ENCODE results near the gene ULBP2.
A peak's percentile ranks its signal among the peaks of the same experiment; 100 is the strongest.
"Not testable (repeated sequence)": the region's sequence is repeated elsewhere in the genome, so short reads cannot be mapped to it uniquely, and the experiment has no call there.

The ULBP2 gene

GRCh38 chr6:149940672-149940982, 1.2 kb upstream of the ULBP2 start:
- no peak for TF ChIP-seq CTCF (IDR thresholded peaks at IDR 0.05; ENCODE audit: control insufficient read depth, insufficient read depth, low read depth, low read length, missing control alignments)
- no peak overlapping the region for H3K4me3 ChIP-seq (ENCODE audit: control insufficient read depth, low read depth, low read length)
- DNase-seq (ENCODE audit: low read depth): no peak

- DNase-seq (ENCODE audit: low read depth): no peak
- H3K4me3 ChIP-seq (ENCODE audit: control insufficient read depth, low read depth, low read length): peak overlapping the region; percentile 98
- no peak for TF ChIP-seq CTCF (IDR thresholded peaks at IDR 0.05; ENCODE audit: control insufficient read depth, insufficient read depth, low read depth, low read length, missing control alignments)
Observed at GRCh38 chr6:149942461-149942829, 631 bp downstream of the ULBP2 start.

DNA sequence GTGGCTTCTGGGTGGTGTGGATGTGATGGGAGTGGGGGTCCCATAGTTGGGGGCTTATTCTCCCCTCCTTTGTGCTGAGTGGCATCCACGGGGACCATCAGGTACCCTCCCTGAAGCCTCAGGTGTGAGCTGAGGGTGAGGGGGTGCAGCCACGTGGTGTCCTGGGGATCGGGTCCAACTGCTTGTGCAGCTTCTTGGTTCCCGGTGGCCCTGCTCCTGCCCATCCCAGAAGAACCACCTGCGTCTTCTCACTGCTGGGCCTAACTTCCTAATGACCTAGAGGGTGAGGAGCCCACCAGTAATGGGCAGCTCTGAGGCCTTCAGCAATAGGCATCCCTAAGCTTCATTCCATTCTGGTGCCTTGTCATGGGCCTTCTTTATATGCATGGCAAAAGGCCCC, 1.5 kb downstream of the ULBP2 start:
- H3K4me3 ChIP-seq (ENCODE audit: control insufficient read depth, low read depth, low read length); DNase-seq (ENCODE audit: low read depth): not testable (repeated sequence)

DNA sequence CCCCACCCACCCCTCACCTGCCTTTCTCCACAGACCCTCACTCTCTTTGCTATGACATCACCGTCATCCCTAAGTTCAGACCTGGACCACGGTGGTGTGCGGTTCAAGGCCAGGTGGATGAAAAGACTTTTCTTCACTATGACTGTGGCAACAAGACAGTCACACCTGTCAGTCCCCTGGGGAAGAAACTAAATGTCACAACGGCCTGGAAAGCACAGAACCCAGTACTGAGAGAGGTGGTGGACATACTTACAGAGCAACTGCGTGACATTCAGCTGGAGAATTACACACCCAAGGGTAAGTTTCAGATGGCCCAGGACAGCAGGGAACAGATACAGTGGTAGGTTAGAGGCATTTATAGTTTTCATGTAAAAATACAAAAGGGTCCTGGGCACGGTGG, 3.5 kb downstream of the ULBP2 start:
- not testable (repeated sequence) for H3K4me3 ChIP-seq (ENCODE audit: control insufficient read depth, low read depth, low read length); DNase-seq (ENCODE audit: low read depth)

- not testable (repeated sequence) for DNase-seq (ENCODE audit: low read depth)
Observed at GRCh38 chr6:149946631-149947030, 4.8 kb downstream of the ULBP2 start.

DNA sequence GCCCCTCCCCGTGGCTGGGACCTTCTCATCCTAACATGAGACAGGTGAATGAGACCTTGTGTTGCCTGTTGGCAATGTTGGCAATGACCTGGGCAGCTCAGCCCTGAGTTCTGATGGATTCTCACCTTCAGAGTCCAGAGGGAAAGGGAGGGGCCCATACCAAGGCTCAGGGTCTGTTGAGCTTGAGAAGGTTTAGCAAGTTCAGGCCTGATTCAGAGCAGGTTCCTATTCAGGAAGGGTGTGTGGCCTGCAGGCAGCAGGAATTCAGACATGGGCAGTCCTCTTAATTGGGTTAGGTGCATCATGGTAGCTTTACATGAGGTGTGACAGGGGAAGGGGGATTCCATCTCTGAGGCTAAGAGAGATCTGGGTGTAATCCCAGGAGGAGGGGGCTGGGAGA, 5.7 kb downstream of the ULBP2 start:
- not testable (repeated sequence) for DNase-seq (ENCODE audit: low read depth)

More at GRCh38 chr6:149946631-149947030, 4.8 kb downstream of the ULBP2 start:
- H3K4me3 ChIP-seq (ENCODE audit: control insufficient read depth, low read depth, low read length): not testable (repeated sequence)

DNA sequence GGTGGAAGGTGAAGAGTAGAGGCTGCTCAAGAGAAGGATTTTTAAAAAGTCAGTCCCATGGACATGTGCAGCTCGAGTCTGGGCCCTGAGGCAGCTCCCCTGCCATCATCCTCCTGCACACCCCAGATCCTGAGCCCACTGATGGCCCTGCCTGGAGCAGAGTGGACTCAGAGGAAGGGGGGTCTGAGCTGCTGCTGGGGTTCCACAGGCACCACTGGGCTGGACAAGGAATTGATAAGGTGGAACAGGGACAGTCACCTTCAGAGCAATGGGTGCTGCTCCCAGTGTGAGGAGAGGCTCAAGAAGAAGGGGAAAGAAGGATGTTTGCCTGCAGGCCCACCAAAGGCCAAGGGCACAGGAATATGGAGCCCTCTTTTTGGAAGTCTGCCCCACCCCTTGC, 6.2 kb downstream of the ULBP2 start:
- no peak for DNase-seq (ENCODE audit: low read depth)
- H3K4me3 ChIP-seq (ENCODE audit: control insufficient read depth, low read depth, low read length): no peak overlapping the region
- no peak for TF ChIP-seq CTCF (IDR thresholded peaks at IDR 0.05; ENCODE audit: control insufficient read depth, insufficient read depth, low read depth, low read length, missing control alignments)

More for the DNA sequence above, 5.7 kb downstream of the ULBP2 start:
- H3K4me3 ChIP-seq (ENCODE audit: control insufficient read depth, low read depth, low read length): not testable (repeated sequence)

DNA sequence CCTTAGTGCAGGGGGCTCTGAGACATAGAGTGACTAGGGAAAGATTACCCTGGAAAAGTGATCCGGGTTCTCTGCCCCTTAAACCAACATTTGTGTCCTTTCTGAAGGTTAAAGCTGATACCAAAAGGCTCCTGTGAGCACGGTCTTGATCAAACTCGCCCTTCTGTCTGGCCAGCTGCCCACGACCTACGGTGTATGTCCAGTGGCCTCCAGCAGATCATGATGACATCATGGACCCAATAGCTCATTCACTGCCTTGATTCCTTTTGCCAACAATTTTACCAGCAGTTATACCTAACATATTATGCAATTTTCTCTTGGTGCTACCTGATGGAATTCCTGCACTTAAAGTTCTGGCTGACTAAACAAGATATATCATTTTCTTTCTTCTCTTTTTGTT, 6.8 kb downstream of the ULBP2 start:
- no peak overlapping the region for H3K4me3 ChIP-seq (ENCODE audit: control insufficient read depth, low read depth, low read length)
- no peak for TF ChIP-seq CTCF (IDR thresholded peaks at IDR 0.05; ENCODE audit: control insufficient read depth, insufficient read depth, low read depth, low read length, missing control alignments)

DNA sequence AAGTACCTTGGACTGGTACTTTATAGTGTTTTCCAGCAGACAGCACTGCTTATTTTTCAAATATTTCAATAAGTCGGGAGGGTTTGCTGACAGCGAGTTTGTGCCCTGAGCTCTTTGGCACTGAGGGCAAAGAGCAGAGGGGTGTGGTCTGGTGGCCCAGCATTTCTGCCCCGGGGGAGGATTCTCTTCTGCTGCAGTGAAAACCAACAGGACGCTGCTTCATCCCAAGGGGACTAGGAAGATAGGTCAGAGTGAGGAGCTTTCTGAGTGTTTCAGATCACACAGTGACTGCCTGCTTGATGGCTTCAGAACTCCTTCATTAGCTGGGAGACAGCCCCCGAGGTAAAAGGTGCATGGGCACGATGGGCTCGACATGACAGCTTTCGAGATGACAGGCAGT, 8.6 kb downstream of the ULBP2 start:
- no peak overlapping the region for H3K4me3 ChIP-seq (ENCODE audit: control insufficient read depth, low read depth, low read length)
- no peak for DNase-seq (ENCODE audit: low read depth)
- TF ChIP-seq CTCF (IDR thresholded peaks at IDR 0.05; ENCODE audit: control insufficient read depth, insufficient read depth, low read depth, low read length, missing control alignments): no peak

More for the DNA sequence above, 6.8 kb downstream of the ULBP2 start:
- DNase-seq (ENCODE audit: low read depth): no peak
